PC-9 (cell line): ENCODE data around the gene POLD4.
A peak's percentile ranks its signal among the peaks of the same experiment; 100 is the strongest.

Experiments used
- CTCF ChIP-seq: fragments of 200-600 bp; sonication (generic); conservative IDR thresholded peaks from 2 replicates; pipeline ENCODE4 v1.6.1; 2017; ENCODE audit warnings: mixed run types, antibody characterized with exemption, mild to moderate bottlenecking, moderate library complexity
- EZH2 ChIP-seq: fragments of 200-600 bp; sonication (generic); IDR thresholded peaks from 2 replicates; pipeline ENCODE4 v1.8.0; 2017; ENCODE audit warnings: antibody characterized with exemption, low read depth

- peak; percentile 24; the same call in 1 of the 2 replicates for TF ChIP-seq CTCF
- TF ChIP-seq EZH2: no peak
Measured at GRCh38 chr11:67353317-67354074, at the start of gene POLD4.
